Left kidney (tissue), 2 donors: ENCODE measurements around the gene MBP. TPM values are rescaled to one million over a fixed set of nuclear protein-coding genes. Genes with fewer than 3 reads are reported as not detected.

Source experiments
- DNase-seq: peaks from one replicate; pipeline ENCODE4 v3.0.0-alpha.2; 2013
- polyA plus RNA-seq: library from polyadenylated mRNA; unstranded; fragments of 120-200 nt; gene quantifications from one replicate; pipeline ENCODE4 v1.2.1, GENCODE V29; 2013; ENCODE audit not compliant: insufficient read length

Gene MBP
- polyA plus RNA-seq, 1 donor = 17.1 TPM

DNA sequence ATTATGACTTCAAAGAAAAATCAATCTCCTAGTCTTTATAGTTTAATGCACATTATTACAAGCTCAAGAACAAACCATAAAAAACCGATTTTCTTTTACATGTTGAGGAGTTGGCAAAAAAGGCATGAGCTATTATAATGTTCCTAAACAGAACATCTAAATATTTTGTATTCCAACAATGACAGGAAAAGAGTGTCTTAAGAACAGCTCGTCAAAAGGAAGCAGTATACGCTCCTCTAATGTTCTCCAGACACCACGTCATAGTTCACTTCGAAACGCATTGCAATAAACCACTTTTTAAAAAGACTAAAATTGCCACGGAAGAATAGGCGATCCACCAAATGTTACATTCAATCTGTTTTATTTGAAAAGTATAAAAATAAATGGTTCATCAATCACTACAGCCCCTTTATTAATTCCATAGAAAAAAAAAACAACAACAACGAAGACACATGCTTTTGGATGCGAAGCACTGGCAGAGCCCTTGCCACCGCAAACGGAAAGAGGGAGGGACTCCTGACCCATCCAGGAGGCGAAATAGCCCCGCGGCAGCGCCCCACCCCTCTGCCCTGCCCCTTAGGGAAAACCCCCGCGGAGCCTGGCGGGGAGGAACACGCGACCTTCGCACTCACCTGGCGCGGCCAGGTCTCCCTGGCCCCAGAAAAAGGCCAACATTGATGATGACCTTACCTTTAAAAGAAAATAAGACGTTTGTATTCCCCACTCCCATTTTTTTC lies 45.8 kb downstream of the MBP start:
- DNase-seq = no peak

DNA sequence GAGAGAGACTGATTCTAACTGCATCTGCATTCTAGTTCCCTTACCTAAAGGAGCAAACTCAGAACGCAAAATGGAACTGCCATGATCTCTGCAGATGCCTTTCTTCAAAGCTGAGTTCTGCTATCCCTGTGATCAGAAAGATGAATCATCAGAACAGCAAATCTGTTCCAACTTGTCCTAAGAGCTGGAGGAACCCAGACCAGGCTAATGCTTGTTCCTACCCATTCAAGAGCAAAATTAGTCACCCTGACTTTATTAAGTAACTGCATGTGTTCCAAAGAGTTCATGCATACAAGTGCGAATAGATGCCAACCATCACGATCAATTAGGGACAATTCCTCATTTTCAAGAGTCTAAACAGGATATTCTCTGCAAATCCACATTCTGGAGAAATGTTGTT lies 46.5 kb downstream of the MBP start:
- DNase-seq = no peak

DNA sequence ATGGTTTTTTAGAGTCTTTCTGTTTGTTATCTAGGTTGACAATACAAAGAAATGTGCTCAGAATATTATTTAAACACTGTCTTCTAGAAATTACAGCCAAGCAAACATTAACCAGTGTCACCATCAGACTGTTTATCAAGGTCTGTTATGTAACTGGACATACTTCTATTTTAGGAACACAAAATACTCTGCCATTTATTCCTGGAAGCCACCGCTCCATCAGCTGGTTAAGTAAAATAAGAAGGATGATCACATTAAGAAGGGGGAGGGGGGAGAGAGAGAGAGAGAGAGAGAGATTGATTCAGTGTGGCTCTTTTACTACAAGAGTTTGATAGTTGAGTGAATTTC lies 47.9 kb downstream of the MBP start:
- no peak for DNase-seq

DNA sequence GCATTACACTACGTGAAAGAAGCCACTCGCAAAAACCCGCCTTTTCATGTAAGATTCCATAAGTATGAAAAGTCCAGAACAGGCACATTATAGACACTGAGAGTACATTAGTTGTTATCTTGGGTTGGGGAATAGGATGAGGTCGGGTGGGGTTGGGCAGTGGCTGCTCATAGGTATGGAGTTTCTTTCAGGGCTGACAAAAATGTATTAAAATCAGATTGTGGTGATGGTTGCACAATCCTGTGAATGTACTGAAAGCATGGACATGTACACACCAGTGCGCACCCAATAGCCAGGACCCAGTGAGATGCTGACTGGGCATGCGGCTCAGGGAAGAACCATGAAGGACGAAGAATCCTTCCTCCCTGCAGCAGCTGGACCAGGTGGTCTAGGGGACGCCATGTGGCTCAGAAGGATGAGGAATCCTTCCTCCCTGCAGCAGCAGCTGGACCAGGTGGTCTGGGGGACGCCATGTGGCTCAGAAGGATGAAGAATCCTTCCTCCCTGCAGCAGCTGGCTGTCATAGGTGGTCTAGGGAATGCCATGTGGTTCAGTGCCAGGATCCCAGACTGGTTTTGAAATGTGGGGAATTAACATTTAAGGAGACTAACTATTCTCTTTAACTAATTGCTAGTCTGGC lies 50.1 kb downstream of the MBP start:
- no peak for DNase-seq

DNA sequence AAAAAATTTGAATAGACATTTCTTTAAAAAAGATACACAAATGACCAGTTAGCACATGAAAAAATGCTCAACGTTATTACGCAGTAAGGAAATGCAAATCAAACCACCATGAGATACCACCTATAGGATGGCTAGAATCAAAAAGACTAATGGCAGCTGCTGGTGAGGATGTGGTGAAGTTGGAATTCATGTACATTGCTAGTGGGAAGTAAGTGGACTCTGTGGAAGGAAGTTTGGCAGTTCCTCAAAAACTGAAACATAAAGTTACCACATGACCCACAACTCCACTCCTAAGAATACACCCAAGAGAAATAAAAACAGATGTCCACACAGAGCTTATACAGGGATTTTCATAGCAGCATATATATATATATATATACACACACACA lies 51.2 kb downstream of the MBP start:
- DNase-seq = no peak

DNA sequence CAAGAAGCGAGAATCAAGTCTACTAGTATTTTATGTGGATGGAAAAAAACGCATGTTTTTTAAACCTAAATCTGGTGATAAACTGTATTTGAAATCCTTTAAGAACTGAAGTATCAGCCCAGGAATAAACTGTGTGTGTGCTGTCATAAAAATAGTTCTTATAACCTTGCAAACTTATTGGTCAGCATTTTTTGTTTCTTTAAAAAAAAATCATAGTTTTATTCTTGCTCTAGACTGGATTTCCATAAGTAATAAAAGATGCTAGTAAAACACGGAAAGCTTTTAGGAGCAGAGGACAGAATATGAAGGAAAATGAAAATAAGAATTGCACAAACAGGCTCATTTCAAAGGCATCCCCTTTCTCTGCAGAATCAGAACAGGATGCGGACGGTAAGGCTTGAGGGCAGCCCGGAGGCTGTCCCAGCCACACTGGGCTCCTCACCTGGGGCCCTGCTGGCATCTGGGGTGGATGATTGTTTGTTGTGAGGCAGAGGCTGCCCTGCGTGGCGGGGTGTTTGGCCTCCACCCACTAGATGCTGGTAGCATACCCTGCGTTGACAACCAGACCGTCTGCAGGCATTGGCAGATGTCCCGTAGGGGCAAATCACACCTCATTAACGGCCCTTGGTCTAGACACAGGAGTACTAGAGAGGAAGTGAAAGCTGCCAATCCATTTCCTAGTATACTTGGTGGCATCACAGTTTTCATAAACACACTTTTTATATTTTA lies 52.5 kb downstream of the MBP start:
- DNase-seq = no peak

DNA sequence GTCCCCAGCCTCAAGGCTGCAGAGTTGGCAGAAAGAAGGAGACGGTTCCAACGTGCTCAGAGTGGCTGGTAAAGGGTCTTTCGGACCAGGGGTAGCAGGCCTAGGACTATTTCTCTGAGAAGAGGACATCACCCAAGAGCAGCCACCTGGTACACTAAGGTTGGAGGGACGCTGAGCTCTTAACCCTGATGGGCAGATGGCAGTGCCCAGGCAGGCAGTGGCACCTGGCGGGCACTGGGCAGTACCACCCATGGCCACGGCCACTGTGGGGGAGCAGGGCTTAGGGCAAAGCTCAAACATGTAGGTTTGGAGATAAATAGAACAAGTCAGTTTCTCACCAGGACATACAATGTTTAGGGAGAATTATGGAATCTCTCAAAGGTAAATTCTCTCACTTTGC lies 53.5 kb downstream of the MBP start:
- DNase-seq = no peak

DNA sequence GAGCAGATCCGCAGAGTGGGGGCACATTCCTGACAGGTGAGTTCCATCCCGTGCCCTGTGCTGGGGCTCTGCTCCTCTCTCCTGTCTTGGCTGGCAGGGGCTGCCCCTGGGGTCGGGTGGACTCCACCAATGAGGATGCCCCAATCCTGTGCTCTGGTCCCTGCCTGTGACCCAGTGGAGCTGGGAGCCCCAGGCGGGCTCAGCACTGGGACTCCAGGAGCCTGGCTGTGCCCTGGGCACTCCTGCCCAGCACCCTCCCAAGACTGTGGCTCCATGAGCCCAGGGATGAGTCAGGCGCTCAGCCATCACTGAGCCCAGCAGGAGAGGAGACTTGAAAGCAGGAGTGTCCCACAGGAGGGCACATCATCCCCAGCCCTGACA lies 53.9 kb downstream of the MBP start:
- DNase-seq = no peak

DNA sequence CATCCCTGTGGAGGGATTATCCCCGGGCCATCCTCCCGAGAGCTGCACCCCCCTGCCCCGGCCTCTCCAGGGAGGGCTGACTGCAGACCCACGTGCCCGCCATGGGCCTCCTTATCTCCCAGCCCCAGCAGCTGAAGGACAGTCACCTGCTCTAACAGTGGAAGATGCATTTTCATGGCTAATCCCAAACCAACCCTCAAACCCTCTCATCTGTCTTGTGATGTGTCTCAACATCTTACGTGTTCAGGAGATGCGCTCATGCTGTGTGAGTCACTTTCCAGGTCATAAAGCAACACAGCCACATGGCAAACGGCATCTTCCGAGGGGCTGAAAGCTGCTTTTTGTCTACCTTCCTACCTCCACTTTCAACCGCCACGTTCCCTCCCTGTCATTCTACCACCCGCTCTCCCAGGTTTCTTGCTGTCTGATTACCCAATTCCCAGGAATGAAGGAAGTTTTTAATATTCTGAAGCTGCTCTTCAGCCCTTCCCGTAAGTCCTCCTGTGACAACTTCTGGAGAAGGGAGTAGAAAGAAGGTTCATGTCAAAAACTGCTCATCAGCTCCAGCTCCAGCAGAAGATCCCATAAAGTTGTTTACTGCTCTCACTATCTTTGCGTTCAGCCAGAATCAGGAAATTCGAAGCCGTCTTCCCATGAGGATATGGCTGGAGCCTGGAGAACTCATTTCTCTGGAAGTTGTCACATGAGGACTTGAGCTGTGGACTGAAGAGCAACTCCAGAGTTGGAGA lies 54.5 kb downstream of the MBP start:
- no peak for DNase-seq

DNA sequence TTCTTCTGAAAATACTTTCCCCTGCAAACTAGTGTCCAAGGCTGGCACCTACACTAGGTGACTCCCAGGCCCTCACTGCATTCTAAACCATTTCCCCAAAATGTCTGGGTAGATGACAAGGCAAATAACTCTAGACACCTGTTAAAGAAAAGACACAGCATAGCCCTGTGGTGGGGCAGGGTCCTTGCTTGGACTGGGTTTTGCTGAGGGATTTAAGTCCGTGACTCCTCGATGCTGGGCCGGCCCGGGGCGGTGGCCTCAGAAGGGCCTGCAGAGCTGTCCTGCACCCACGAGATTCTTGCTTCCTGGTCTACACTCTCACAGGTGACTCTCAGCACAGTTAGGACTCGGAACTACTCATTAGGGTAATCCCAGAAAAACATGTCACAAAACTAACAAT lies 55.2 kb downstream of the MBP start:
- no peak for DNase-seq

DNA sequence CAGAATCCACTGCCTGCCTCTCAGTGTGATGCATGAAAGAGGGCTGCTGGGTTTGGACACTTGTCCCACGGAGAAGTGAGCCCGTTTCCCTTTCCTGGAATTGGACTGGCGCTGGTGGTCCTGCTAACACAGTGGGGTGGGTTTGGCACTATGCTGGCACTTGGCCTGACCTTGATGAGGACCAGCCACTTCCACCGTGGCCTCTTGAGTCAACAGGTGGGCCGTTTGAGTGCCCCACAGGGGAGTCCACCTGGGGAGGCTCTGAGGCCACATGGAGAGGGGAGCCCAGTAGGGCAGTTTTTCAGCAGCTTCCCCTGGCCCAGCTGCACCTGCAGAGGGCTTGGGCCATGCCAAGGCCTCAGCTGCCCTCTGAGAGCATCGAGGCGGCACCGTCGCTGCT lies 56.5 kb downstream of the MBP start:
- no peak for DNase-seq

DNA sequence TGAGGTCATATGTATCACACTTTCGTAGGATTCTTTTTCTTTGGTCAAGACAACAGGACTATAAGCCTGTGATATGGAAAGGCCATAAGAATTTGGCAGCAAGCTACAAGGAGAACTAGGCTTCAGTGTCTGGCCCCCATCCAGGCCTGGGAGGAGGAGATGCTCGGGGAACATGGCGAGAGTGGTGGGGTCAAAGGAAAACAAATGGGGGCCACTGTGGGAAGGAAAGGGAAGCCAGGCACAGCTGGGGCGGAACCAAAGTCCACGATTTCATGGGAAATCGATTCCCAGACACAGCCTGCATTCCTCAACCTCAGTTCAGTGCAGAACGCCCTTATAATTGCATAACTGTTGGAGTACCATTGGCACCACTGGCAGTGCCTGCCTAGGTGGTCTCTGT lies 58.2 kb downstream of the MBP start:
- no peak for DNase-seq

DNA sequence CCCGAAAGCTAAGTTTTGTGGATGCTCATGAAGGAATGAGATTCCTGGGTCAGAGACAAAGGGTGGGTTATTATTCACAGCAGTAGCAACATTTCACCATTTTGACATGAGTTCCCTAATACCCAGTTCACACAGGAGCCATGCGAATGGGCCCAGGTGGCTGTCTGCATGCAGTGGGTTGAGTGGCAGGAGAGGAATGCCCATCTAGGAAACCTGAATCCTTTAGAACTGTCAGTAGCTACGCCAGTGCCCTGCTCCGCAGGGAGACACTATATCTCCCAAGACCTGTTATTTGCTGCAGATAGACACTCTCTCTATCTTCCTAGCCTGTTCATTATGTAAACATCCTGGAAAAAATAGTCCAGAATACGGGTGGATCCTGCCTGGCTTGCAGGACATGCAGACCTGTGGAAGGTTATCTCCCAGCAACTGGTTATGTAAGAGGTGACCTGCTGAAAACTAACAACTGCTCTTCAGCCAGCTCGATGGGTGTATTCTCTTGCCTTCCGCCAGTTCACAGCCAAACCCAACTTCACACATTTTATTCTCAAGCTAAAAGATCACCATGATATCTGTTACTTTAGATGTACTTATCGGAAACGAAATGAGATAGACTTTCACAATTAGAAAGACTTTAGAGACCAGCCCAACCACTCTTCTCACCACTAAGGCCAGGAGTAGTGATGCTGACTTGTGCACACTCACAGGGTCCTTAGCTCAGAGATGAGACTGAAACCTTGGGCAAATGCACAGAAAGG lies 59.1 kb downstream of the MBP start:
- DNase-seq = no peak

DNA sequence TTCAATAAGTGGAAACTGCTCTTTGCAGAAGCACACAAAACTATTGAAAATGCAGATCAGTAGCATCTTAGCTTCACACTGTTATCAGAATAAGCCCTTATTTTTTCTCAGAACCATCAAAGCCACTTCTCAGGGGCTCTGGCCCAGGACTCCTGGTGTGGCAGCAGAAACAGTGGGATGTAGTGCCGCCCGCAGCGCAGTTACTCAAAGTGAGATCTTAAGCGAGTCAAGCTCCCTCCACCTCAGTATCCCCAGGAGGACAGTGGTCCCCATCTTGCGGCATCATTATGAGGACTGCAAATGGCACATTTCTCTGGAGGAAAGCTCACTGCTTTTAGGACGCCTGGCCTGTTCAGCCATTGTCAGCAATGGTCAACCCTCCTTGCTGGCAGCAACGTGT lies 60.0 kb downstream of the MBP start:
- DNase-seq = no peak

DNA sequence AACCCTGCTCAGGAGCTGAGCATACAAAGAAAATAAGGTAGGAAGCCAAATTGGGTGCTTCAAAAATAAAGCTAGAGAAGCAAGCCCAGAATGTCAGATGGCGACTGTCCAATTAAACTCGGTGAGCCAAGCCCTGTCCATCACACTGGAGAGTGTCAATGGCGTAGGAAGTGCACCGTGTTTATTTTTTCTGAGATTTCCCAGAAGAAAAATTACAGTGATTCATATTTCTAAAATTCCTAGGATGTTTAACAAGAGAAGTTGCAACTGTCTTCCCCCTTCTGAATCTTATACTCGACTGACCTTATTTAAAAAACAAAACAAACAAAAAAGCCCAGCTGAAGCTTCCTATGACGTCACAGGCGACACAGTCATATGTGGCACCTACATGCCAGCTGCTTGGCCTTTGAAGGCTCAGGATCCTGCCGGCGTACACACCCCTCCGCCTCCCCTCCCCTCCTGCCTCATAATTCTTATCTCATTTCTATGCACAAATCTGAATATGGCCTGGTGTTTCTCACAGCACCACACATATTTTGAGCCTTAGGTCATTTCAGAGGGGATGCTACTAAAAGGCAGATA lies 60.8 kb downstream of the MBP start:
- no peak for DNase-seq

DNA sequence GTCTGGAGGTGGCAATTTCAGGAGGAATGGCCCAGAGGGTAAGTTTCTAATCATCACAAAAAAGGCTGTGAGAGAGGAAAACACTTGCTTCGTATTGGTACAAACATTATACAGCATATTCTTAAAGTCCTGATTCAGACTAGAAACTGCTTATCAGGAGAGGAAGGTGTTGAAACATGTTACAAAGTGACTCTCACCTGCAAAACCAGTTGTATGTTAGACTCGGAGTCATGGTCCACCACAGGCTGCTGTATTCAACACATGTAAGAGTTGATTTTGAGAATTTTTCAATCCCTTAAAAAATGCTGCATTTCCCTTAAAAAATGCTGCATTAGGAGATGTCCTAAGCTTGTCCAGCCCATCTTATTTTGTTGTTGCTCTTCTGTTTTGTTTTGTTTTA lies 61.5 kb downstream of the MBP start:
- no peak for DNase-seq

DNA sequence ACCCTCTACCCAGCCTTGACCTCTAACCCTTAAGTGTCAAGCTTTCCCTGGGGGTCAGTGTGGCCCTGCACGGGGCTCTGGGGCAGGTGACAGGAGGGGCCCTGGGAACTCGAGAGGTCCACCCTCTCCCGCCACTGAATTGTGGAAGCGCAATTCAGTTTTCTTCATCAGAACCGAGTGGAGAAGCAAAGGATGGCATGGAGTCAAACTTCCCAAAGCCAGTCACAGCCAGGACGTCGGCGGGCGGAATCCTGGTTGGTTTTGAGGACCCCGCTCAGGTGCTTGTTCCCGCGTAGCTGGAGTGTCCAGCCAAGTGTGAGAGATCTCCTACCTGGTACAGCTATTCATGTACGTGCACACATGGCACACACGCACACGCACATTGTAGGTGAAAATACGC lies 62.0 kb downstream of the MBP start:
- DNase-seq = no peak

DNA sequence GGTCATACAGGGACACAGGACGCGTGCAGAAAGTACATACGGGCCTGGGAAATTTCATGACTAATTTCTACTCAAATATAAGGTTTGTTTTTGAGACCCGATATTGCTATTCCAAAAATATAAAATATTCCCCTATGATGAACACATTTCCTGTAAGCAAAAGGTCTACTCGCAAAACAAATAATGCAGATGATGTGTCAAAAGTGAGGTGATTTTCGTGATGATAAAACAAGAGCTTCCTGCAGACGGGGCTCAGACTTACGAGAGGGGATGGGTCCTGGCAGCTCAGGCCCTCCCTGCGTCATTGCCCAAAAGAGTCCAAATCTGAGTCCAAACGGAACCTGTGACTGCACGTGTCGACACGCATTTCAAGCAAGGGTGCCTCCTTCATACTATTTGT lies 62.7 kb downstream of the MBP start:
- DNase-seq = no peak

DNA sequence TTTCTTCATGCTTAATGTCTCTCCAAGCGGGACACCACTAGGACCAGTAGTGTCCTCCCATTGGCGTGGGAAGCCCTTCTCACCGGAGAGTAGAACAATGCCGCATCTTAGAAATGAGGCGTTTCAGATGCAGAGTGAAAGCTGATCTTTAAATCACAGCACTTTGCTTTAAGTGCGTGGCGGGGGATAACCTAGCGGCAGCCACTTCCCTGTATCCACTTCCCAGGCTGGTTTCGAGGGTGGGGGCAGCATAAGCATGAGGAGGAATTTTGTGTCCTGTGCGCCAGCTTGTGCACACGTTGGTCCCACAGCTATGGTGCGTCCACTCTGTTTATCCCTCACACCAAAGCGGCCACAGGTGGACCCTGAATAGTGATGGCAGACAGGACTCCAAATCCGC lies 63.1 kb downstream of the MBP start:
- DNase-seq = no peak

DNA sequence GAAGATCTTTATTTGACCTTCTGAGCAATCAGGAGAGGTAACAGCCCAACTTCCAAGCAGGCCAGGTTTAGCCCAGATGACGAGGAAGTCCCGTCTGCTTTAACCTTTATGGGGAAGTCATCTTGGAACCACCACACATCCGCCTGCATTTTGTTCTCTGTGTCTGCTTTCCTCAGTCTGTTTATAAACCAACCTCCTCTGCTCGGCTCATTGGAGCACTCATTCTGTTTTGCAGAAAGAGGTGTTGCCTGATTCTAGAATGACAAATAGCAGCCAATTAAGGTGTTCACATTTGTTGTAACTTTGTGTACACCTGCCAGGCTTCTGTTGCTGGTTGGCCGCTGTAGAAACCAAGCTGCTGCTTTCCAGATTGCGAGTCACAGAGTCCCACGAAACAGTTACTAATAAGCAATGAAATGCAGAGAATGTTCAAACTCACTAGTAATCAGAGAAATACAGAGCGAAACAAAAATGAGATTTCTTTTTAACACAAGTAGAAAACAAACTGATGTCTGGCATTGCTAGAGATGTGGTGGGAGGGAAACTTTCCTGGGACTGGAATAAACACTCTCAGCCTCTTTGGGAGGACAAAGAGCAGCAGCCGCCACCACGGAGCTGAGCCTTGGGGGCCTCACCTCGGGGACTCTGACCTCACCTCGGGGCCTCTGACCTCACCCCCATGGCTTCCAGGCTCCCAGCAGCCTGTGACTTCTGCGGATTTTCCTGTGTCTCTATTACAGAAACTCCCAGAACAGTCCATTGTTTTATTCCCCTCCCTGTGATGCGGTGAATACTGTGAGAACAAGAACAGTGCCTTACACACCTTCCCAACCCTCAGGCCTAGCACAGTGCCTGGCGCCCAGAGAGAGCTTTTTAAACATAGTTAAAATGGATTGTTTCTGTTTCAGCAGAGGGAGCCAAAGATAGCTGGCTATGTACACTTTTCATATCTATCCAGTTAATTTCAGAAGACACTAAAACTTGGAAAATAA lies 64.0 kb downstream of the MBP start:
- no peak for DNase-seq
